SIG-M5 (cell line): ENCODE results near the gene ARHGAP4.

Experiments
- DNase-seq: peaks from one replicate; lab custom pipeline; 2025; lab: John Stamatoyannopoulos, UW

Gene ARHGAP4

GRCh38 chrX:153963546-153963945 lies 37.5 kb upstream of the ARHGAP4 start:
- DNase-seq, result no peak

- no peak for DNase-seq
These were observed 35.2 kb upstream of the ARHGAP4 start for GRCh38 chrX:153961292-153961691.

- no peak for DNase-seq
These were observed 34.7 kb upstream of the ARHGAP4 start for GRCh38 chrX:153960786-153961185.

GRCh38 chrX:153960077-153960476 lies 34.0 kb upstream of the ARHGAP4 start:
- no peak for DNase-seq

- DNase-seq, result no peak
These were observed 33.6 kb upstream of the ARHGAP4 start for GRCh38 chrX:153959649-153960048.

- DNase-seq, result no peak
These were observed 32.5 kb upstream of the ARHGAP4 start for GRCh38 chrX:153958605-153959004.

- DNase-seq, result no peak
These were observed 31.2 kb upstream of the ARHGAP4 start for GRCh38 chrX:153957224-153957623.

- no peak for DNase-seq
These were observed 30.2 kb upstream of the ARHGAP4 start for GRCh38 chrX:153956044-153956907.

GRCh38 chrX:153955228-153955732 lies 29.2 kb upstream of the ARHGAP4 start:
- no peak for DNase-seq

- DNase-seq, result no peak
These were observed 28.6 kb upstream of the ARHGAP4 start for GRCh38 chrX:153954558-153955227.

- DNase-seq, result no peak
These were observed 28.0 kb upstream of the ARHGAP4 start for GRCh38 chrX:153953892-153954557.

GRCh38 chrX:153953342-153953830 lies 27.3 kb upstream of the ARHGAP4 start:
- no peak for DNase-seq

GRCh38 chrX:153952373-153953026 lies 26.4 kb upstream of the ARHGAP4 start:
- no peak for DNase-seq

GRCh38 chrX:153951683-153952372 lies 25.8 kb upstream of the ARHGAP4 start:
- no peak for DNase-seq

- no peak for DNase-seq
These were observed 24.1 kb upstream of the ARHGAP4 start for GRCh38 chrX:153950127-153950526.

GRCh38 chrX:153948847-153949805 lies 23.1 kb upstream of the ARHGAP4 start:
- no peak for DNase-seq

GRCh38 chrX:153948002-153948466 lies 22.0 kb upstream of the ARHGAP4 start:
- no peak for DNase-seq

GRCh38 chrX:153947009-153947769 lies 21.1 kb upstream of the ARHGAP4 start:
- DNase-seq, result no peak
